GM18951 (cell line): ENCODE data around the gene APP.
"Not testable (repeated sequence)": the region's sequence is repeated elsewhere in the genome, so short reads cannot be mapped to it uniquely, and the experiment has no call there.

ENCODE experiments used
- POLR2A ChIP-seq: IDR thresholded peaks from 4 replicates; pipeline ENCODE4 v1.6.1; 2011; ENCODE audit warnings: mild to moderate bottlenecking; ENCODE audit not compliant: insufficient read length, insufficient read depth; ENCODE audit errors: extremely low read depth
- in situ Hi-C: fragments of 300-500 bp; cut with MboI; formaldehyde crosslinking; loops from one replicate; pipeline ENCODE4 v1.12.0; 2022; ENCODE audit warnings: low sequenced_read_pairs, mixed read lengths, inconsistent platforms; ENCODE audit not compliant: unreplicated experiment

APP gene

GRCh38 chr21:26089730-26090129, 80.8 kb downstream of the APP start:
- TF ChIP-seq POLR2A, result no peak
- in situ Hi-C loops, result no loop called here

DNA sequence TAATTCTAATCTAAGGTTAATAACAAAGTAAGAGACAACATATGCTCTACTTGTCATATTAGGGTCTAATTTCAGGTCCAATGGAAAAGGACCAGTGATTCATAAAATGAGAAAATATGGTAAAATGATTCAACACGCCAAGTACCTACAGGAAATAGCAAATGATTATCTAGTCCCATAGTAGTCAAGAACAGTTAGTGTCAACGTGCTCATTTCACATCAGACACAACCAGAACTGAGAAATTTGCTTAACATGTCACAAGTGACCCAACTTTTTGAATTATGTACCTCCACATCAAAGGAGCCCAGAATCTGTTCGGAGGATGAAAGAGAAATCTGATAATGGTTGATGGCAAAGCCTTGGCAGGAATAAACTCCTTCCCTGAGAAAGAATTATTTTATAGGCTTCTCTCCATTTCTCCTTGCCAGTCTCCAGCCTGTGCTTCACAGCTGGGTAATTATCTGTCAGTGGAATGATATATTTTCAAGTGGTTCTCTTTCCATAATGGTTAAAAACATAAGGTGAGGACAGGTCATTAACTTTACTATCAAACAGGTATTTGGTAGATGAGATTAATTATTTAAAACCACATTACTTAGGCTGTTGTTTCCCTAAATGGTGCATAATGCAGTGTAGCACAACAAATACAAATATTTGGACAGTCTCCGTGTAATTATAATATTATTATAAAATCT, 83.2 kb downstream of the APP start:
- in situ Hi-C loops, result no loop called here
- TF ChIP-seq POLR2A, result no peak

- no peak for TF ChIP-seq POLR2A
These were observed 84.7 kb downstream of the APP start for GRCh38 chr21:26085882-26086281.

DNA sequence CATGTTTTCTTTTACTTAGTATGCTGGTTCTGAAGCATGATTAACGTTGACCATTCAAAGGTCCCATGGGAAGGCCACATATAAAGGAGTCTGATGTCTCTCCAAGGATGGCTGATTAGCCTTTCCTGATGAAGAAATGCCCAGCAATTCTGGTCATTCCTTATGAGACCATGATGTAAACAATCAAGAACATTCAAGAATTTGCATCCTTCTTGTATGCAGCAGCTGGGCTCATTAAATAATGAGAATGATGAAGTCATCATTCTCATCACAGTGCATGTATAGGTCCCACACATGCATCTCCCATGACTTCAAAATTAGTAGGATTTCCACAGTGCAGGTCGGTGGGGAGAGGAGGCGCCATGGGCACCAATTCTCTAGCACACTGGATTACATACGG, 85.4 kb downstream of the APP start:
- TF ChIP-seq POLR2A, result no peak
- in situ Hi-C loops, result no loop called here

More at GRCh38 chr21:26085882-26086281, 84.7 kb downstream of the APP start:
- in situ Hi-C loops, result no loop called here

DNA sequence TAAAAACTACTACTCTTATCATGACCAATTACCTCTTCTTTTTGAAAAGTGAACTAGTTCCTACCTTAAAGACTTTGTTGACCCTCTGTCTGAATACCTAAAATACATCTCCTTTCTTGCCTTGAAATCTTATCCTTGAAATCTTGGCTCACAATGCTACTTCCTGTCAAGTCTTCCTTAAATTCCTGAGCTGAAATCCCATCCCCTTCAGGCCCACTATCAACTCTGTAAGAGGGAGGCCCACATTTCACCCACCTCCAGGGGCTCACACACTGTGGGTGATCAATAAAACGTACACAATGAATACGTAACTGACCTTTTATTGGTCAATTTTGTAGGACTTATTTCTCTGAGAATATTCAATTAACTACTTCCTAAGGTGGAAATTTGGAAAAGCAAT, 88.0 kb downstream of the APP start:
- TF ChIP-seq POLR2A, result no peak
- in situ Hi-C loops, result no loop called here

DNA sequence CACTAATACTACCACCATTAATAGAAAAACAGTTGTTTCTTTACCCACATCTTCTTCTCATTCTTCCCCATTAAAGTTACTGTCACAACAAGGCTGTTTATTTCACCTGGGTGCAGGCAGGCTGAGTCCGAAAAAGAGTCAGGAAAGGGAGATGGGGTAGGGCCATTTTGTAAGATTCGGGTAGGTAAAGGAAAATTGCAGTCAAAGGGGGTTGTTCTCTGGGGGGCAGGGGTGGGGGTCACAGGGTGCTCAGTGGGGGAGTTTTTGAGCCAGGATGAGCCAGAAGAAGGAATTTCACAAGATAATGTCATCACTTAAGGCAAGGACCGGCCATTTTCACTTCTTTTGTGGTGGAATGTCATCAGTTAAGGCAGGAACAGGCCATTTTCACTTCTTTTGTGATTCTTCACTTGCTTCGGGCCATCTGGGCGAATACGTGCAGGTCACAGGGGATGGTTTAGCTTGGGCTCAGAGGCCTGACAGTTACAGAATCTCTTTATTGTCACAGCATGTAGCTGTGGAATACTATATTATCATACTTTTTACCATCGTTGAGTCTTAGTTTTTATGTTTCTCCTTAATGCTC, 89.3 kb downstream of the APP start:
- in situ Hi-C loops, result not testable (repeated sequence)

GRCh38 chr21:26080211-26080610, 90.4 kb downstream of the APP start:
- no peak for TF ChIP-seq POLR2A
- in situ Hi-C loops, result no loop called here

DNA sequence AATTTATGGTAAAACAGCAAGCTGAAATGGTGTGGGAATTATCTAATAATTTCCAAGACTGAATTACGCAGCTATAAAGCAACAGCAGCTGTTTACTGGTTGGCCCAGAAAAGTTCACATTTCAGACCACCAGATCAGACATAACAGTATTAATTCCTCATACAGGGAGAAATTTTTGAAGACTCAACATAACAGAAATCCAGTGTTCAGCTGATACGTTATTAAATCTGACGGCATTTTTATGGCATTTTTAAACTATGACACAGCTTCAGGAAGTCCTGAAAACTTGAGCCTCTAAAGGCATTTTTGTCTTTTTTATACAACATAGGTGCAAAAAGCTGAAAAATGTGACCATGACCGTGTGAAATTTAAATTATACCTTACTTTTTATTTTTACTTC, 91.2 kb downstream of the APP start:
- in situ Hi-C loops, result no loop called here
- TF ChIP-seq POLR2A, result no peak

- in situ Hi-C loops, result no loop called here
- TF ChIP-seq POLR2A, result no peak
These were observed 93.0 kb downstream of the APP start for GRCh38 chr21:26077521-26077920.

DNA sequence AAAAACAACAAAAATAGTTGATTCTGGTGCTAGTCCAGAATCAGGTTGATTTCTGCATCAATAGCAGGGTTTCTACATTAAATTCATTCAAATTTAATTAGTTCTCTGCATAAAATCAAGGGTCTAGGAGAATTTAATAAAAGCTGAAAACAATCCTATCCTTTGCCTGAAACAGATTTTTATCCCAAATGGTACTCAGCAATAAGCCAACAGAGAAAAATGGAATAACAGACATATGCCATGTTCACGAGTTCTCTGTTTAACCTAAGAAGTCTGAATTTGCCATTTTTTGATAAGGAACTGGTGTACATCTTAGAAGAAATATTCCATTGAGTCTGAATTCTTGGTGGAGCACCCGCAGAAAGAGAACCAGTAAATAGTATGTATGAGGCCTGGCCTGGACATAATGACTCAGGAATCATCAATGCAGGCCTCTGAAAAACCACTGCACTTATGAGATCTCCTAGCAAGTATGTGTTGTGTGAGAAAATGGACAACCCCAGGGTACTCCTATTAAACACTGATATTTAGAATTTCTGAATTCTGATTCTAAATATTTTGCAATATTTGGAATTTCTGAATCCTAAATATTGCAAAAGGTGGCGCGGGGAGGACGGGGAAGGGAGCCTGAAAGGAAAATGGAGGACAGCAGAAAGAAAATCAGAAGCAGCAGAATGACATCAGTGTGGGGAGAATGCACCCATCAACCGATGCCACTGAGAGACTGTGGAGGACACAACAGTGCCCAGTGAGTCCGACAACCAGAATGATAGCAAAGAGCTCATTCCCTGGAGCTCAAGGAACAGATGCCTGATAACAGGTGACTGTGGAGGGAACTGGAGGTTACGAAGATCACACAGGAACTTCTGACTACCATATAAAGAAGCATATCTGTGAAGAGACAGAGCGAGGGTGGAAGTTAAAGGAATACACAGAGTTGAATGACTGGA, 97.6 kb downstream of the APP start:
- TF ChIP-seq POLR2A, result no peak
- in situ Hi-C loops, result no loop called here

- no peak for TF ChIP-seq POLR2A
- in situ Hi-C loops, result no loop called here
These were observed 99.6 kb downstream of the APP start for GRCh38 chr21:26070822-26071425.

- TF ChIP-seq POLR2A, result no peak
- in situ Hi-C loops, result no loop called here
These were observed 100.4 kb downstream of the APP start for GRCh38 chr21:26070121-26070520.

GRCh38 chr21:26068776-26069175, 101.8 kb downstream of the APP start:
- no peak for TF ChIP-seq POLR2A
- in situ Hi-C loops, result no loop called here
